CD14-positive monocyte (primary cell): ENCODE measurements around the gene VRK3. TPM values are rescaled to one million over a fixed set of nuclear protein-coding genes. Genes with fewer than 3 reads are reported as not detected.

Experiments
- DNase-seq, 3 donors: peaks; one replicate each; pipeline ENCODE4 v3.0.0-alpha.2; 2011 to 2022
- H2AFZ ChIP-seq: 2 replicates; pipeline ENCODE4 v1.6.0; 2012; ENCODE audit warnings: mild to moderate bottlenecking, low read depth, low read length, inconsistent platforms; ENCODE audit not compliant: insufficient read depth, poor library complexity, severe bottlenecking
- H3K27ac ChIP-seq, 2 donors: 1 replicate in 1 of 2; 2 replicates in 1 of 2; pipeline ENCODE4 v1.5.1; 2012 to 2013; ENCODE audit warnings: low read length in 2 of 2, control low read depth in 1 of 2, inconsistent platforms in 1 of 2, low read depth in 1 of 2, mild to moderate bottlenecking in 1 of 2
- H3K27me3 ChIP-seq, 2 donors: one replicate each; pipeline versions ENCODE4 v1.6.0 to v1.6.1; 2011 to 2013; ENCODE audit warnings: low read length in 2 of 2; ENCODE audit not compliant: control insufficient read depth in 2 of 2, insufficient read depth in 2 of 2
- H3K36me3 ChIP-seq, 2 donors: replicated peaks in 1 of 2; 1 replicate in 1 of 2; 2 replicates in 1 of 2; pipeline versions ENCODE4 v1.5.1 to v1.6.1; 2012 to 2013; ENCODE audit warnings: low read length in 2 of 2, control low read depth in 1 of 2, inconsistent platforms in 1 of 2, mild to moderate bottlenecking in 1 of 2; ENCODE audit not compliant: insufficient read depth in 2 of 2, control insufficient read depth in 1 of 2
- H3K4me1 ChIP-seq, 2 donors: 1 replicate in 1 of 2; 2 replicates in 1 of 2; pipeline versions ENCODE4 v1.5.1 to v1.6.1; 2012 to 2013; ENCODE audit warnings: low read length in 2 of 2, control low read depth in 1 of 2, inconsistent platforms in 1 of 2, mild to moderate bottlenecking in 1 of 2, moderate library complexity in 1 of 2; ENCODE audit not compliant: insufficient read depth in 2 of 2, control insufficient read depth in 1 of 2
- H3K4me2 ChIP-seq: replicated peaks from 2 replicates; pipeline ENCODE3; 2012; ENCODE audit warnings: low read length, moderate library complexity, mild to moderate bottlenecking; ENCODE audit not compliant: poor library complexity, severe bottlenecking; ENCODE audit errors: extremely low read depth
- H3K4me3 ChIP-seq, 3 experiments: fragments of 200-600 bp in 1 of 3; sonication (generic) in 1 of 3; replicated peaks in 1 of 3; 1 replicate in 2 of 3; 2 replicates in 1 of 3; pipeline ENCODE4 v1.5.1; 2011 to 2013; ENCODE audit warnings: low read length in 3 of 3, mild to moderate bottlenecking in 3 of 3, control low read depth in 2 of 3, low read depth in 2 of 3, inconsistent platforms in 1 of 3, moderate library complexity in 1 of 3
- H3K79me2 ChIP-seq: 2 replicates; pipeline ENCODE4 v1.6.0; 2012; ENCODE audit warnings: mild to moderate bottlenecking, control low read depth, inconsistent platforms, low read length, moderate library complexity; ENCODE audit not compliant: insufficient read depth
- H3K9ac ChIP-seq: 2 replicates; pipeline ENCODE4 v1.6.0; 2017; ENCODE audit warnings: low read length, mild to moderate bottlenecking; ENCODE audit not compliant: insufficient read depth, poor library complexity, severe bottlenecking
- H3K9me3 ChIP-seq, 2 donors: replicated peaks in 1 of 2; 1 replicate in 1 of 2; 2 replicates in 1 of 2; pipeline versions ENCODE4 v1.5.1 to v1.6.1; 2012 to 2013; ENCODE audit warnings: low read length in 2 of 2, control low read depth in 1 of 2; ENCODE audit not compliant: control insufficient read depth in 1 of 2, insufficient read depth in 1 of 2
- H4K20me1 ChIP-seq: 2 replicates; pipeline ENCODE4 v1.6.0; 2012; ENCODE audit warnings: mild to moderate bottlenecking, low read length, control low read depth, moderate library complexity; ENCODE audit not compliant: insufficient read depth
- H3K27ac Mint-ChIP-seq, 7 donors: one replicate each; pipeline ENCODE4 v1.8.0; 2020; ENCODE audit warnings: mild to moderate bottlenecking in 7 of 7, mixed read lengths in 7 of 7, moderate library complexity in 6 of 7, inconsistent platforms in 2 of 7
- H3K27me3 Mint-ChIP-seq, 3 donors: one replicate each; pipeline ENCODE4 v1.8.0; 2021 to 2022; ENCODE audit warnings: low read depth in 3 of 3, mild to moderate bottlenecking in 3 of 3, mixed read lengths in 3 of 3, moderate library complexity in 3 of 3, inconsistent platforms in 1 of 3
- H3K36me3 Mint-ChIP-seq, 2 donors: one replicate each; pipeline ENCODE4 v1.8.0; 2020; ENCODE audit warnings: mixed read lengths in 2 of 2, inconsistent platforms in 1 of 2, mild to moderate bottlenecking in 1 of 2
- H3K4me1 Mint-ChIP-seq: one replicate; pipeline ENCODE4 v1.8.0; 2020; ENCODE audit warnings: mild to moderate bottlenecking, mixed read lengths
- H3K4me3 Mint-ChIP-seq, 2 donors: one replicate each; pipeline ENCODE4 v1.8.0; 2020; ENCODE audit warnings: mild to moderate bottlenecking in 2 of 2, mixed read lengths in 2 of 2, moderate library complexity in 1 of 2
- H3K9me3 Mint-ChIP-seq, 7 donors: one replicate each; pipeline ENCODE4 v1.8.0; 2020 to 2022; ENCODE audit warnings: mixed read lengths in 7 of 7, mild to moderate bottlenecking in 6 of 7, moderate library complexity in 6 of 7, inconsistent platforms in 2 of 7
- CTCF ChIP-seq: fragments of 200-600 bp; IDR thresholded peaks from one replicate; pipeline ENCODE4 v1.8.0; 2022; ENCODE audit warnings: antibody characterized with exemption, mild to moderate bottlenecking
- WGBS: methylation state at CpG from one replicate; pipeline ENCODE4 v1.1.5; 2013; ENCODE audit warnings: missing lambda C conversion rate; ENCODE audit not compliant: insufficient coverage; 5-methylcytosine and 5-hydroxymethylcytosine counted together
- intact Hi-C, 2 donors: fragments of 100-400 bp; cut with micrococcal nuclease; formaldehyde crosslinking; loops; one replicate each; pipeline versions ENCODE4 v1.15.0 to v1.15.1; 2023
- polyA plus RNA-seq, 3 donors: library from polyadenylated mRNA; depleted of rRNA in 1 of 3; unstranded in 2 of 3; stranded (reverse) in 1 of 3; fragments of 300-500 nt in 2 of 3; fragments of >200 nt in 1 of 3; fragmentation: Illumina TruSeq in 2 of 3; gene quantifications; 1 replicate in 2 of 3; 2 replicates in 1 of 3; pipeline ENCODE4 v1.2.3, GENCODE V29; 2012 to 2021

Gene VRK3
- polyA plus RNA-seq, 3 donors, result 42.8 to 47.3 (median 46.8) TPM

DNA sequence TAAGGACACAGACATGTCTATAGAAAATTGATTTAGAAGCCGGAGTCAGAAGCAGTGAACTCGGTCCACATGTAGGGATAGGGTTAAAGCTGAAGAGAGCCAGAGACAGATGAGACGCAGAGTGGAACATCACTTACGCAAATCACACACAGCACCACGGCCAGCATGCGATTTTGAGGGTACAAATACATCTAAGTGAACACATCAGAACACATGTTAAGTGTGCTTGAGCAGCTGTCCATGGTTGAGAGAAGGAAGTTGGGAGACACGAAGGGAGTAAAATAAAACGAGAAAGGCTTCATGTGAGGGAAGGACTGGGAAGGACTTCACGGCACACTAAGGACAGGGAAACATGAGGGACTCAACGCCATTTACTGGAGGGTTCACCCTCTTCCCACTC lies 38.8 kb downstream of the VRK3 start:
- intact Hi-C loops, result no loop called here
- Histone ChIP-seq H4K20me1 (peaks cover 65% of the 10 kb centered on the region), H3K79me2 (no peaks in the 10 kb centered on the region), H2AFZ (no peak overlapping the region), H3K9me3 (peaks cover 0 to 3% of the 10 kb centered on the region in 2 donors), H3K36me3 (peaks cover 47 to 81% of the 10 kb centered on the region in 2 donors), H3K4me1 (peaks cover 0 to 8% of the 10 kb centered on the region in 2 donors), H3K27me3 (no peaks in the 10 kb centered on the region), H3K4me2 (no peak overlapping the region), H3K27ac (no peak overlapping the region), H3K4me3 (no peak overlapping the region), H3K9ac (no peak overlapping the region)
- 100% methylated on average over 1 of the region's 10 CpGs for WGBS
- no peak overlapping the region for H3K4me3 Mint-ChIP-seq
- peaks cover 71 to 92% of the 10 kb centered on the region in 2 donors for H3K36me3 Mint-ChIP-seq
- no peak for DNase-seq
- H3K27me3 Mint-ChIP-seq, result peaks cover 0 to 4% (median 2%) of the 10 kb centered on the region in 3 donors
- no peak for TF ChIP-seq CTCF
- H3K9me3 Mint-ChIP-seq, result peaks cover 0 to 5% (median 0%) of the 10 kb centered on the region in 7 donors
- no peak overlapping the region for H3K27ac Mint-ChIP-seq
- H3K4me1 Mint-ChIP-seq, result peaks cover 10% of the 10 kb centered on the region

DNA sequence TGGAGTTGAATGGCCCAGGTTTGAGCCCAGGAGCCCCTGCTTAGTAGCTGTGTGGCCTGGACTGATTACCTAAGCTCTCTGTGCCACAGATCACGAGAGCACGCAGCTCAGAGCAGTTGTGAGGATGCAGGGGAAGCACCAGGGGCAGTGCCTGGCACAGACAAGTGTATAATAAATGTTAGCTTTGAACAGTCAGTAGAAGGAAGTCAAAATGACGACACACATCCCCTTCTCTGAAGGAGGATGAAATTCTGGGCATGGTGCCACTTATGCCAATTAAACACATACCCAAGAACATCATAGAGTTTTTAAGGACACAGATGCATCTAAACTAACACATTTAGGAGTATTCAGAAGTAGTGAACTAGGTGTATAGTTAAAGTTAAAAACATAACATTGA lies 39.3 kb downstream of the VRK3 start:
- peaks cover 10% of the 10 kb centered on the region for H3K4me1 Mint-ChIP-seq
- intact Hi-C loops, result no loop called here
- H3K27me3 Mint-ChIP-seq, result peaks cover 0 to 4% (median 2%) of the 10 kb centered on the region in 3 donors
- no peak for TF ChIP-seq CTCF
- H3K4me1 ChIP-seq, result peaks cover 0 to 8% of the 10 kb centered on the region in 2 donors
- H3K4me3 Mint-ChIP-seq, result no peak overlapping the region
- no peak overlapping the region for H3K4me2 ChIP-seq
- peaks cover 0 to 5% (median 0%) of the 10 kb centered on the region in 7 donors for H3K9me3 Mint-ChIP-seq
- no peak overlapping the region for H2AFZ ChIP-seq
- H3K27ac ChIP-seq, result no peak overlapping the region
- H3K27ac Mint-ChIP-seq, result no peak overlapping the region
- H3K79me2 ChIP-seq, result no peaks in the 10 kb centered on the region
- H3K36me3 Mint-ChIP-seq, result peaks cover 69 to 92% of the 10 kb centered on the region in 2 donors
- H4K20me1 ChIP-seq, result peaks cover 65% of the 10 kb centered on the region
- H3K27me3 ChIP-seq, result no peaks in the 10 kb centered on the region
- H3K9me3 ChIP-seq, result peaks cover 0 to 3% of the 10 kb centered on the region in 2 donors
- no peak for DNase-seq
- no peak overlapping the region for H3K9ac ChIP-seq
- no peak overlapping the region for H3K4me3 ChIP-seq
- H3K36me3 ChIP-seq, result peaks cover 43 to 81% of the 10 kb centered on the region in 2 donors
- WGBS, result 23% methylated on average over 2 of the region's 3 CpGs
